Measurements from ENCODE around the gene SAMD8.

GRCh38 chr10:75202321-75203045 lies 91.0 kb downstream of the SAMD8 start:
- no peak for TF ChIP-seq POLR2A (IDR thresholded peaks at IDR 0.05)
- TF ChIP-seq, protein P1, sequence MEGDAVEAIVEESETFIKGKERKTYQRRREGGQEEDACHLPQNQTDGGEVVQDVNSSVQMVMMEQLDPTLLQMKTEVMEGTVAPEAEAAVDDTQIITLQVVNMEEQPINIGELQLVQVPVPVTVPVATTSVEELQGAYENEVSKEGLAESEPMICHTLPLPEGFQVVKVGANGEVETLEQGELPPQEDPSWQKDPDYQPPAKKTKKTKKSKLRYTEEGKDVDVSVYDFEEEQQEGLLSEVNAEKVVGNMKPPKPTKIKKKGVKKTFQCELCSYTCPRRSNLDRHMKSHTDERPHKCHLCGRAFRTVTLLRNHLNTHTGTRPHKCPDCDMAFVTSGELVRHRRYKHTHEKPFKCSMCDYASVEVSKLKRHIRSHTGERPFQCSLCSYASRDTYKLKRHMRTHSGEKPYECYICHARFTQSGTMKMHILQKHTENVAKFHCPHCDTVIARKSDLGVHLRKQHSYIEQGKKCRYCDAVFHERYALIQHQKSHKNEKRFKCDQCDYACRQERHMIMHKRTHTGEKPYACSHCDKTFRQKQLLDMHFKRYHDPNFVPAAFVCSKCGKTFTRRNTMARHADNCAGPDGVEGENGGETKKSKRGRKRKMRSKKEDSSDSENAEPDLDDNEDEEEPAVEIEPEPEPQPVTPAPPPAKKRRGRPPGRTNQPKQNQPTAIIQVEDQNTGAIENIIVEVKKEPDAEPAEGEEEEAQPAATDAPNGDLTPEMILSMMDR (IDR thresholded peaks at IDR 0.05): no peak
- no peak for TF ChIP-seq EP300 (IDR thresholded peaks at IDR 0.05)
- peak in 3 of 4 donors; percentile 25 to 37 (median 28) for TF ChIP-seq POLR2AphosphoS5 (IDR thresholded peaks at IDR 0.05)

Measured in sigmoid colon (tissue), 4 donors.